ENCODE data around the gene MAP6D1. TPM values are rescaled to one million over a fixed set of nuclear protein-coding genes. Genes with fewer than 3 reads are reported as not detected.
A peak's percentile ranks its signal among the peaks of the same experiment; 100 is the strongest.

MAP6D1 gene
- total RNA-seq, result 4.2 and 4.6 TPM in 2 replicates
- long read RNA-seq, result 0 reads

GRCh38 chr3:183825456-183826161 lies at the start of gene MAP6D1:
Gene MAP6D1 (minus strand): TSS chr3:183825577. CDS start chr3:183825547, 30 bp downstream.
- Mint-ChIP-seq H3K9me3 (ENCODE audit: unreplicated experiment) (no peaks in the 10 kb centered on the region), H3K4me1 (ENCODE audit: unreplicated experiment) (peaks cover 20% of the 10 kb centered on the region), H3K27me3 (ENCODE audit: unreplicated experiment) (no peaks in the 10 kb centered on the region), H3K27ac (ENCODE audit: unreplicated experiment) (peak within 1 kb of the TSS; percentile 52), H3K4me3 (ENCODE audit: unreplicated experiment) (peak within 1 kb of the TSS; percentile 76), H3K36me3 (ENCODE audit: unreplicated experiment) (peaks cover 10% of the 10 kb centered on the region)
- DNase-seq (ENCODE audit: extremely low spot score, unreplicated experiment), result peak; percentile 90
- TF ChIP-seq CTCF (IDR thresholded peaks at IDR 0.05), result peak; percentile 58

DNA sequence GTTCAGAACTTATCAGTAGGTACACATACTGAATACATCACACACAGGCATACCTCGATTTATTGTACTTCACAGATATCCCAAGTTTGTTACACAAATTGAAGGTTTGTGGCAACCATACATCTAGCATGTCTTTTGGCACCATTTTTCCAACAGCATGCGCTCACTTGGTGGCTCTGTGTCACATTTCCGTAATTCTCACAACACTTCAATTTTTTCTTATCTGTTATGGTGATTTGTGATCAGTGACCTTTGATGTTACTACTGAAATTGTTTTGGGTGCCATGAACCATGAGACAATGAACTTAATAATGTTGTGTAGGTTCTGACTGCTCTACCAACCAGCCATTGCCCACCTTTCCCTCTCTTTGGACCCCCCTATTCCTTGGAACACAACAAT lies 48.5 kb upstream of the MAP6D1 start:
- no peak for TF ChIP-seq CTCF (IDR thresholded peaks at IDR 0.05)
- Mint-ChIP-seq H3K9me3 (ENCODE audit: unreplicated experiment) (no peaks in the 10 kb centered on the region), H3K27me3 (ENCODE audit: unreplicated experiment) (no peaks in the 10 kb centered on the region), H3K4me1 (ENCODE audit: unreplicated experiment) (peaks cover 3% of the 10 kb centered on the region), H3K4me3 (ENCODE audit: unreplicated experiment) (no peak overlapping the region), H3K36me3 (ENCODE audit: unreplicated experiment) (peaks cover 5% of the 10 kb centered on the region), H3K27ac (ENCODE audit: unreplicated experiment) (no peak overlapping the region)
- no peak for DNase-seq (ENCODE audit: extremely low spot score, unreplicated experiment)

DNA sequence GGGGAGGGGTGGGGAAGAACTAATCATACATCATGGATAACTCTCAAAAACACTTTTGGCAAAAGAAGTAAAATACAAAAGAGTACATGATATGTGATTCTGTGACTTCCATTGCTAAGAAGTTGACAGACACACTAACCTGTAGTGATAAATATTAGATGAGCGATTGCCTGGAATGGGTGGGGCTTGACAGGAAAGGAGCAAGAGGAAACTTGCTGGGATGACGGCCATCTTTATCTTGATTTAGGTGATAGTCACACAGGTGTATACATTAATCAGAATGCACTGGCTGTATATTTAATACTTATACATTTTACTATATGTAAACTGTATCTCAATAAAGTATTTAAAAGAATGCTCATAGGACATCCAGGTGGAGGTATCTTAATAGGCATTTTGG lies 46.2 kb upstream of the MAP6D1 start:
- peaks cover 4% of the 10 kb centered on the region for H3K36me3 Mint-ChIP-seq (ENCODE audit: unreplicated experiment)
- DNase-seq (ENCODE audit: extremely low spot score, unreplicated experiment), result no peak
- H3K27ac Mint-ChIP-seq (ENCODE audit: unreplicated experiment), result no peak overlapping the region
- no peak overlapping the region for H3K4me3 Mint-ChIP-seq (ENCODE audit: unreplicated experiment)
- no peaks in the 10 kb centered on the region for H3K9me3 Mint-ChIP-seq (ENCODE audit: unreplicated experiment)
- TF ChIP-seq CTCF (IDR thresholded peaks at IDR 0.05), result no peak
- peaks cover 3% of the 10 kb centered on the region for H3K4me1 Mint-ChIP-seq (ENCODE audit: unreplicated experiment)
- H3K27me3 Mint-ChIP-seq (ENCODE audit: unreplicated experiment), result no peaks in the 10 kb centered on the region

- no peak for TF ChIP-seq CTCF (IDR thresholded peaks at IDR 0.05)
- H3K27ac Mint-ChIP-seq (ENCODE audit: unreplicated experiment), result no peak overlapping the region
Observed at GRCh38 chr3:183870563-183870962, 45.2 kb upstream of the MAP6D1 start.

GRCh38 chr3:183868796-183869195 lies 43.4 kb upstream of the MAP6D1 start:
- Mint-ChIP-seq H3K4me1 (ENCODE audit: unreplicated experiment) (peaks cover 3% of the 10 kb centered on the region), H3K27ac (ENCODE audit: unreplicated experiment) (no peak overlapping the region), H3K4me3 (ENCODE audit: unreplicated experiment) (no peak overlapping the region), H3K27me3 (ENCODE audit: unreplicated experiment) (no peaks in the 10 kb centered on the region), H3K9me3 (ENCODE audit: unreplicated experiment) (no peaks in the 10 kb centered on the region), H3K36me3 (ENCODE audit: unreplicated experiment) (peaks cover 14% of the 10 kb centered on the region)
- TF ChIP-seq CTCF (IDR thresholded peaks at IDR 0.05), result no peak
- DNase-seq (ENCODE audit: extremely low spot score, unreplicated experiment), result no peak

More at GRCh38 chr3:183870563-183870962, 45.2 kb upstream of the MAP6D1 start:
- Mint-ChIP-seq H3K36me3 (ENCODE audit: unreplicated experiment) (peaks cover 5% of the 10 kb centered on the region), H3K9me3 (ENCODE audit: unreplicated experiment) (no peaks in the 10 kb centered on the region), H3K4me3 (ENCODE audit: unreplicated experiment) (no peak overlapping the region), H3K27me3 (ENCODE audit: unreplicated experiment) (no peaks in the 10 kb centered on the region), H3K4me1 (ENCODE audit: unreplicated experiment) (peaks cover 3% of the 10 kb centered on the region)
- no peak for DNase-seq (ENCODE audit: extremely low spot score, unreplicated experiment)
